D721Med (cell line): Measurements from ENCODE around the gene KIAA0825.

Experiments used
- DNase-seq: peaks from one replicate; pipeline ENCODE4 v3.0.0; 2011; ENCODE audit warnings: low spot score; ENCODE audit not compliant: insufficient read length
- FAIRE-seq: peaks from 2 replicates; lab custom pipeline; 2011; peaks lifted over from hg19 to GRCh38; lab: Jason Lieb, UNC
- TF ChIP-seq, protein P1 (sequence below): IDR thresholded peaks from 2 replicates; pipeline ENCODE4 v1.5.1; 2012; ENCODE audit warnings: mild to moderate bottlenecking, control low read depth; ENCODE audit not compliant: insufficient read depth; ENCODE audit errors: missing control alignments

Gene KIAA0825

DNA sequence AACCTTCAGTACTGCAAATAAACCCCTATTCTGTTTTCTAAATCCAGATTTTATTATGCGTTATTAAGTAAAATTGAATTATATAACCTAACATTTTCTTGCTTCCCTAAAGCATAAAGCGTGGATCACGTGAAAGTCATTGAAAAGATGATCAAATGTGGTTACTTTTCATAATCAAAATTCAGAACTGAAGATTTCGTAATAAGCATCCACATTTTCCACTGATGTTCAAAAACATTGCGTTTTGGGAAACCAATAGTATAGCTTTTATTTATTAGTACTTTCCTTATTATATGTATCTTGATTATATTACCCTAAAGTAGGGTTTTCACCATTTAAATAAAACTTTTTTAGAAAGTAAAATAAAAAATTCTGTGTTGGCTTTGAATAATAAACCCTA lies 1.9 kb upstream of the KIAA0825 start:
- no peak for FAIRE-seq
- TF ChIP-seq, protein P1, sequence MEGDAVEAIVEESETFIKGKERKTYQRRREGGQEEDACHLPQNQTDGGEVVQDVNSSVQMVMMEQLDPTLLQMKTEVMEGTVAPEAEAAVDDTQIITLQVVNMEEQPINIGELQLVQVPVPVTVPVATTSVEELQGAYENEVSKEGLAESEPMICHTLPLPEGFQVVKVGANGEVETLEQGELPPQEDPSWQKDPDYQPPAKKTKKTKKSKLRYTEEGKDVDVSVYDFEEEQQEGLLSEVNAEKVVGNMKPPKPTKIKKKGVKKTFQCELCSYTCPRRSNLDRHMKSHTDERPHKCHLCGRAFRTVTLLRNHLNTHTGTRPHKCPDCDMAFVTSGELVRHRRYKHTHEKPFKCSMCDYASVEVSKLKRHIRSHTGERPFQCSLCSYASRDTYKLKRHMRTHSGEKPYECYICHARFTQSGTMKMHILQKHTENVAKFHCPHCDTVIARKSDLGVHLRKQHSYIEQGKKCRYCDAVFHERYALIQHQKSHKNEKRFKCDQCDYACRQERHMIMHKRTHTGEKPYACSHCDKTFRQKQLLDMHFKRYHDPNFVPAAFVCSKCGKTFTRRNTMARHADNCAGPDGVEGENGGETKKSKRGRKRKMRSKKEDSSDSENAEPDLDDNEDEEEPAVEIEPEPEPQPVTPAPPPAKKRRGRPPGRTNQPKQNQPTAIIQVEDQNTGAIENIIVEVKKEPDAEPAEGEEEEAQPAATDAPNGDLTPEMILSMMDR: no peak
- DNase-seq: no peak

DNA sequence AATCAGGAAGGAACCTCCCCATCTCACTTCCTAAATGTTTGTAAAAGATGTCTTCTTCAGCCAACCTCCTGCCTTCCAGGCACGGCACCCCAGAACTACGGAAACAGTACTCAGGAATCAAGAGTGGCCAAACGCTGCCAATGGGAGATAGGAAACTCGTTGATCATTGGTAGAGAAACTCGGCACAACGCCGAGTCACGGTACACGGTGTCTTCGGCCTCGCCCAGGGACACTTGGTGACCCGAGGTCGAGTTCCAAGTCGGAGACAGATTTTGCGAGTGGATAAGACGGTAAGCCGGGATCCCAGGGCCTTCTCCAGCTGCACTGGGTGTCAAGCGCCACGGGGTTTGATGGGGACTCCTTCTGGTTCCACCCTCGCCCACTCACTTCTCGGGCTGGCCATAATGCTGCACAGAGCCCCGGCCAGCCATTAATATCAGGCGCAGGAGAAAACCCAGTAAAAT lies 343 bp downstream of the KIAA0825 start:
- no peak for FAIRE-seq
- TF ChIP-seq, protein P1: no peak

DNA sequence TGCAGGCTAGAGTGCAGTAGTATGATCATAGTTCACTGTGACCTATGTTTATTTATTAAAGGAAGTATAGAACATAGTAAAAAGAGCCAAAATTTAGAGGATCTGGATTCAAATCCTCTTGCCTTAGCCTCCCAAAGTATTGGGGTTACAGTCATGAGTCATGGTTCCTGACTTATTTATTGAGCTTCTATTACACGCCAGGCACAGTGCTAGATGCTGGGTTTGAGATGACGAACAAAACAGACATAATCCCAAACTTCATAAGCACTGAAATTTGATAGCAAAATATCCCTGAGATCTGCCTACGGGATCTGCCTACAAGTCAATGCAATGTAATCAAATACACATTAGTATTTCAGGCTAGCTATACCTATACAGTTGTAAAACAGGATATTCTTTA lies 2.5 kb downstream of the KIAA0825 start:
- TF ChIP-seq, protein P1: no peak
- FAIRE-seq (no peak), DNase-seq (no peak)

More for the DNA sequence above, 343 bp downstream of the KIAA0825 start:
- DNase-seq: no peak

DNA sequence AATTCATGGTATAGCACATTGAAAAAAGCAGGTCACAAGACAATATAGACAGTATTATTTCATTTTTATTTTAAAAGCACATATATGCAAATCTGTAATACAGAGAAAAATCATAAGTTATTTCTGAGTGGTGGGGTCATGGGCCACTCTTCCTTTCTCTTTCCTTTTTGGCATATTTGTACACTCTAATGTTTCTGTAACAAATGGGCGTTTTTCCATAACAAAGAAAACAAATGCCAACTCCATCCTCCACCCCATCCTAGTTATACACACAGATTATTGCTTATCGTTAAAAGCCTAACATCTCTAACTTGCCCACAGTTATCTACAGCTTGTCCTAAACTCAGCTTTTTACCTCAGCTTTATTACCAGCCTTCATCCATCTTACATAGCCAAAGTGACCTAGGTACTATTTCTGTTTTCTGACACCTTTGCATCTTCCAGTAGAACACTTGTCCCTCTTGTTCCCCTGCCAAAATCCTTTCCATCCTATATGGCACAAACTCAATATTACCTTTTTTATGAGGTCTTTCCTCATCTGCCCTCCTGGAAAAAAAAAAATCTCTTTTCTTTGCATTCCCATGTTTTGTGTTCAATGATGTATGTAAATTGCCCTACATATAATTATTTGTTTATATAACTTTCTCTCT lies 4.1 kb downstream of the KIAA0825 start:
- DNase-seq (no peak), FAIRE-seq (no peak)
- TF ChIP-seq, protein P1: no peak

DNA sequence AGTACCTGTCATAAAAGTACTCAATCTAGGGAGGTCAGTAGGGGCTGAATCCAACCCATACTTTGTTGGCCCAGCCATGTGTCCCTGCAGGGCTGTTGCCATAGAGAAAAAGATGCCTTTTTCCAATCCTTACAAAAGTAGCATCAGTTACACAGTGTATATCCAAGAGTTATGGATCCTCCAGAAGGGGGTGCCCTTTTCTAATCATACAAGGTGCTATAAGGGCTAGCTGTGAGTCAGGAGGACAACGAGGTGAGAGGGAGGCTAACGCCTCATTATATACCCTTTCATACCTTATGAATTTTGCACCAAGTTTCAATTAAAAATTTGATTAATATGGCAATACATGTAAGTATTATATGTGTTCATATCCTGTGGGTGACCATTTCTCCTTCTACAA lies 4.8 kb downstream of the KIAA0825 start:
- no peak for DNase-seq
- FAIRE-seq: no peak
- TF ChIP-seq, protein P1: peak; percentile 7

DNA sequence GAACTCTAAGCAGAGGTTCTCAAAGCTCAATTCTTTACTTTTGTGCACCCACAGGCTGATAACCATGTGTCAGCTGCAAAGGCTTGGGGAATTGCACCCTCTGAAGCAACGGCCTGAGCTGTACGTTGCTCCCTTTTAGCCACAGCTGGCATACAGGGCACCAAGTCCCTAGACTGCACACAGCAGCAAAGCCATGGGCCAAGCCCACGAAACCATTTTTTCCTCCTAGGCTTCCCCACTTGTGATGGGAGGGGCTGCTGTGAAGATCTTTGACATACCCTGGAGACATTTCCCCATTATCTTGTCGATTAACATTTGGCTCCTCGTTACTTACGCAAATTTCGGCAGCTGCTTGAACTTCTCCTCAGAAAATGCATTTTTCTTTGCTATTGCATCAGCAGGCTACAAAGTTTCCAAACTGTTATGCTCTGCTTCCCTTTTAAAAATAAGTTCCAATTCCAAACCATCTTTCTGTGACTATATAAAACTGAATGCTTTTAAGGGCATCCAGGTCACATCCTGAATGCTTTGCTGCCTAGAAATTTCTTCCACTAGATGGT lies 23.0 kb downstream of the KIAA0825 start:
- TF ChIP-seq, protein P1: no peak
- no peak for FAIRE-seq
- no peak for DNase-seq

DNA sequence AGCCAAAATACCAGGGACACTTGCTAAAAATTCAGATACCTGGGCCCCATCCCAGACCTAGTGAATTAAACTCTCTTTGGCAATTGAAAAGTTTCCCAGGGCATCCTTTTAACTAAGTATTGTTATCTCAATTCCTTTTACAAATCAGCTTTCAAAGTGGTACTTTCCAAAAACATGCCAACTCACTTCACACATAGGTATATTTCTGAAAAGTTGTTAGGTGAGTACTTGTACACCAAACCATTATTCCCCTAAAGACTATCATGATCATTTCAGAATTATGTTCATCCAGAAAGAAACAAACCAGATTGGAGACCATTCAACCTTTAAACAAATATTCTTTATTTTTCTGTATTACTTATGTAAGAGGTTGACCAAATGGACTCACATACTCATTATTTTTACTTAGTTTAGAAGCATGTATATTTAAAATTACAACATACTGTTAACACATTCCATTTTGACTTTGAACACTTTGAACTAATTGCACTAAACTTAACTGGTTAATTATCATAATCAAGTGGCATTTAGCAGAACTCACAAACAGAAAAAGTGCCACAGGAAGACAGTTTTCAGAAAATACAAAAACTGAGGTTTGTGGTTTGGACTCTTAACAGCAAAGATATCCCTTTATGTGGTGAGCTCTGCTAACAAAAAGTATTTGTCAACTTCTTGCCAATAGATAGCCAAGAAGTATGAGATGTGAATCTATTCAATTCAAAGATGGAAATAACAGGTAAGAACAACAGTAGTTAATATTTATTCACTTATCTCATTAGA lies 40.7 kb downstream of the KIAA0825 start:
- no peak for FAIRE-seq
- no peak for DNase-seq
- TF ChIP-seq, protein P1: no peak
